ENCODE measurements around the gene E2F7.
"Not testable (repeated sequence)": the region's sequence is repeated elsewhere in the genome, so short reads cannot be mapped to it uniquely, and the experiment has no call there.

E2F7 gene, protein sequence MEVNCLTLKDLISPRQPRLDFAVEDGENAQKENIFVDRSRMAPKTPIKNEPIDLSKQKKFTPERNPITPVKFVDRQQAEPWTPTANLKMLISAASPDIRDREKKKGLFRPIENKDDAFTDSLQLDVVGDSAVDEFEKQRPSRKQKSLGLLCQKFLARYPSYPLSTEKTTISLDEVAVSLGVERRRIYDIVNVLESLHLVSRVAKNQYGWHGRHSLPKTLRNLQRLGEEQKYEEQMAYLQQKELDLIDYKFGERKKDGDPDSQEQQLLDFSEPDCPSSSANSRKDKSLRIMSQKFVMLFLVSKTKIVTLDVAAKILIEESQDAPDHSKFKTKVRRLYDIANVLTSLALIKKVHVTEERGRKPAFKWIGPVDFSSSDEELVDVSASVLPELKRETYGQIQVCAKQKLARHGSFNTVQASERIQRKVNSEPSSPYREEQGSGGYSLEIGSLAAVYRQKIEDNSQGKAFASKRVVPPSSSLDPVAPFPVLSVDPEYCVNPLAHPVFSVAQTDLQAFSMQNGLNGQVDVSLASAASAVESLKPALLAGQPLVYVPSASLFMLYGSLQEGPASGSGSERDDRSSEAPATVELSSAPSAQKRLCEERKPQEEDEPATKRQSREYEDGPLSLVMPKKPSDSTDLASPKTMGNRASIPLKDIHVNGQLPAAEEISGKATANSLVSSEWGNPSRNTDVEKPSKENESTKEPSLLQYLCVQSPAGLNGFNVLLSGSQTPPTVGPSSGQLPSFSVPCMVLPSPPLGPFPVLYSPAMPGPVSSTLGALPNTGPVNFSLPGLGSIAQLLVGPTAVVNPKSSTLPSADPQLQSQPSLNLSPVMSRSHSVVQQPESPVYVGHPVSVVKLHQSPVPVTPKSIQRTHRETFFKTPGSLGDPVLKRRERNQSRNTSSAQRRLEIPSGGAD

DNA sequence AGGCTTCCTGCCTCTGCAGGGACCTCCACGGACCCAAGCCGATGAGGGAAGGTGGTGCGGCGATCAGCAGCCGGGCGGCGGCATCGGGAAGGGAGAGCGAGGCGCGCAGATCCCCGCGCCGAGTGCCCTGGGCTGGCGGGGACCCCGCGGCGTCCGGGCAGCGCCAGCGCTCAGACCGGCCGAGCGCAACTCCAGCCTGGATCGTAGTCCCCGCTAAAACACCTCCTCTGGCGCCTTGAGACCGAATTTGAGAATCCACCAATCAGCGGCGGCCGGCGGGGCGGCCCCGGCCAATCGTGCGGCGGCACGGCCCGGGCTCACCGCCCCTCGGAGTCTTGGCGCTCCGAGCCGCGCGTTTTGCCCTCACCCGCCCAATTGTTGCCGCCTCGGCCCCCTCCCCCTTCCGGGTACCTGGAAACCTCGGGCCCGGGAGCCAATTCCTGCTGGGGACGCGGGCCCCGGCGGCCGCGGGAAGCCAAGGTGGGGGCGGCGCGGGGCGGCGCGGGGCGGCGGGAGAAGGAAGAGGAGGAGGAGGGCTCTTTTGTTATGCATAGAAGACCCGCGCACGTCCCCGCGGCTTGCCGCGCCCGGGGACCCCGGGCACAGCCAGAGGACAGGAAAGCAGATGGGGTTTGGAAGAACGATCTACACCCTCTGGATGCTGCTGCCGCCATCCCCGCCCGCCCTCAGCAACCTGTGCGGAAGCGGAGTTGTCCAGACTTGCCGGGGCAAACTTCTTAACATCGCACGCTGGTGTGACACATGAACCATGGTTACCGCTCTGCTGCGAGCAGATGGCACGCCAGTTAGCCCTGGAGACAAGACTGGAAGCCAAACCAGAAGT lies at the start of gene E2F7:
Gene E2F7, minus strand, starts transcription at position 209 of the 844 bp plus-strand sequence. CDS start 934 bp downstream, outside the sequence.
- DNase-seq (ENCODE audit: low read depth) = peak; percentile 69

DNA sequence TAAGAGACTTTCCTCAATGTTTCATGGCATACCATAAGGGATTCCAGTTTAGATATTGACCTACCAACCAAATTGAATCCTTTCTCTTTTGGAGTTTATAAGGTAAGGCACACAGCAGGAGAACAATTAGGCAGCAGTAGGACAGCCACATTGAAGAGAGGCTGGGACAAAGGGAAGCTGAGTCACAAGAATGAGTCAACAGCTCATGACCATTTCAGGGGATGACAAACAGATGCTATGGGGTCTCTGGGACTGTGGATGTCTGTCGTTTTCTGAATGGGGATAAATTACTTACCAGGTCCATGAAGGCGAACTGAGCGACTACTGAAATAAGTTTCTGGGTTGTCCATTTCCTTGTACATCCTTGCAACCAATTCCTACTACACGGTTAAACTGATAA lies 48.6 kb upstream of the E2F7 start:
- DNase-seq (ENCODE audit: low read depth) = no peak

DNA sequence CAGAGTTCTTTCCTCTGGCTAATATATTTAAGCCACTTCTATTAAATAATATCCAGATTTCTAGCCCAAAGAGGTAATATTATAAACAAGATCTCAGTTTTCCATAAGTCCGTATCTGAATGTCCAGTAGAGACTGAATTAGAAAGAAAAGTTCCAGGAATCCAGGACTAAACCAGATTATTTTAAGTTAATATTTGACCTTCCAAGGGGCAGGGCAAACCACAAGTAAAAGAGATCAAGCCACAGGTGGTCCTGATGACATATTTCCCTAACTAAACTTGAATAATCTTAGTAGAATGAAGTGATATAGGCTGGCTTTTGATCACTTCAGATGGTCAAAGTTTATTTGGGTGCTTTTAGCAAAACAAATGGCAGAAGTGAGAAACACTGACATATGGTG lies 43.3 kb upstream of the E2F7 start:
- no peak for DNase-seq (ENCODE audit: low read depth)

DNA sequence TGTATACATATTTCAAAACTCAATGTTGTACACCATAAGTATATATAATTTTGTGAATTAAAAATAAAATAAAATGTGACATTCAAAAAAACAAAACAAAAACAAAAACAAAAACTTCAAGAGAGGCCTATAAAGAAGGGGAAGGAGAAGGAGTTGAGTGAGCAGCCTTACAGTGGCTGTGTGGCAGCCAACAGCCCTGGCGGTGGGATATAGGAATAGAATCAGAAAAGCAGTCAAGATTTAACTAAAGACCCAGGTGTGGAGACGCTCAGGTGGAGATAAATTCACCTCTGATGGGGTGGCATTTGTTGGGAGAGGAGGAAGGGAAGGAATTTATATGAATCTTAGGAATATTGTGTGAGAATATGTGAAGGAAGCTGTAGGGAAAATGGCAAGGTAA lies 41.8 kb upstream of the E2F7 start:
- no peak for DNase-seq (ENCODE audit: low read depth)

DNA sequence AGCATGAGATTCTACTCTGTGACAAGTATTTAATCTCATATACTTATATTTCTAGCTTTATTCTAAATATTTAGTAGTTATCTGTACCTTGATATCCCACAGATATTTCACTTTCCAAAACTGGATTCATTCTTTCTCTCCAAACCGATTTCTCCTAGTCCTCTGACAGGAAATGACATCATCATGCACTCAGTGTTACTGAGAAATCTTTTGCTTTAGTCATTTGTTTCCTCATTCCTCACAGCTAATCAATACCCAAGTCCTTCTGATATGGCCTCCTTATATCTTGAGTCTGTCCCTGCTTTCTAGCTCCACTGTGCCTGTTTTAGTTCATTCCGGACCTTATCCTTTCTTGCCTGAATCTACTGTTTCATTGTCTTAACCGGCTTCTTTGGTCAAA lies 39.4 kb upstream of the E2F7 start:
- DNase-seq (ENCODE audit: low read depth) = no peak

DNA sequence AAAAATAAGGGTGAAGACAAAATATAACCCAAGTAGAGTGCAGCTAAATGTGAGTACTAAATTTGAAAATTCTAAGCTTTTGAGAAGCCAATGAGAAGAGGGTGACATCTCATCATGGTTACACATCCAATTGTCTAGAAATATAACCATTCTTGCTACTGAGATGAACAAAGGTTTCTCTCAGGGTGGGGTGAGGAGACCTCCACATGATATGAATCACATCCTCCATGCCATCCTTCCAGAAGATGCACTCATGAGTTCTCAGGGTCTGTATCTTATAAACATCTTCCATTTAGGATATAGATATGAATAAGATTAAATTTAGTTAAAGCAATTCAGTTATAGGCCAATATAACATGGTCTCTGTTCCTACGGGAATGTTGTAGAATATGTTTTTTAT lies 38.9 kb upstream of the E2F7 start:
- DNase-seq (ENCODE audit: low read depth) = no peak

DNA sequence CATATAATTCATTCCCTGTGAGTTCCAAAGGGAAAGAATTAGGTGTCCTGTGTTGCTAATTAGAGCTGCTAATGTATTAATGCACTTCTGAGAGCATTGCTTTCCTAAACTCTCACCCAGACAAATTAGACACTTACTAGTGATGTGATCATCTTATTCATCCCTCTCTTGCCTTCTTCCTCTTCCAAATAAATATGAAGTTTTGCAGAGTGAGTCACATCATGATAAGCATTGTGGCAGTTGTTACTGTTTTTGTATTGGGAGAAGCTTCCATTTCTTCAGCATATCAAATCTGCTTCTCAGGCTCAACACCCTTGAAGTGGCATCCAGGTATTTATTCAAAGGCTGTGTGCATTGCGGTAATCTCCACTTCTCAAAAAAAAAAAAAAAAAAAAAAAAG lies 37.3 kb upstream of the E2F7 start:
- DNase-seq (ENCODE audit: low read depth) = no peak

DNA sequence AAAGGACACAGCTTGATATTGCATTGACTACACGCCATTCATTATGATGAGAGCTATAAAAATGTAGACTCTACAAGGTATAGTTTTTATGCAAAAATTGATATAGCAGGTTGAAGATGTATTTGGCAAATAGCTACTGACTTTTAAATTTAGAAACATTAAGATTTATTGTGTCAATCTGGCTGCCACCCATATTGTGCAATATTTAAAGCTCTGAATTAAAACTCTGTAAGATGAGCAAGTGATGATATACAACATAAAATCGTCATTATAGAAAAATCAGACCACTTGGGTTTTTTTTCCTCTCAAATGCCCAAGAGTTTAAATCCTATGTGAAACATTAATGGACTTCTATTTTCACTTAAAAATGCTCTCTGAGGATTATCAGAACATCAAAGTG lies 36.8 kb upstream of the E2F7 start:
- no peak for DNase-seq (ENCODE audit: low read depth)

DNA sequence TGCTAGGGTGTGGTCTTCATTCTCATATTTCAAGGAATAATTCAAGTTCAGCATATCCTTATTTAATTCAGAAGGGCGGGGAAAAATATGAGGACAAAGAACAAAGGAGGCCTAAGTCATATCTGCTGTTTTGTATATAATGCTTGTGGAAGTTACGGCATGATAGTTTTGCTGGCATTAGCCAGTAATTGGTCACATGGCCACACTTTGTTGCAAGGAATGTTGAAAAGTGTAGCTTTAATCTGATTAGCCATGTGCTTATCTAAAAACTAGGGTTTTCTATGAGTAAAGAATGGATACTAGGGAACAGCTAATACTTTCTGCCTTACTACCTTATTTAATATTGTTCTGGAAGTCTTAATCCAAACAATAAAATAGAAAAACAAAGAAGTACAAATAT lies 34.4 kb upstream of the E2F7 start:
- no peak for DNase-seq (ENCODE audit: low read depth)

DNA sequence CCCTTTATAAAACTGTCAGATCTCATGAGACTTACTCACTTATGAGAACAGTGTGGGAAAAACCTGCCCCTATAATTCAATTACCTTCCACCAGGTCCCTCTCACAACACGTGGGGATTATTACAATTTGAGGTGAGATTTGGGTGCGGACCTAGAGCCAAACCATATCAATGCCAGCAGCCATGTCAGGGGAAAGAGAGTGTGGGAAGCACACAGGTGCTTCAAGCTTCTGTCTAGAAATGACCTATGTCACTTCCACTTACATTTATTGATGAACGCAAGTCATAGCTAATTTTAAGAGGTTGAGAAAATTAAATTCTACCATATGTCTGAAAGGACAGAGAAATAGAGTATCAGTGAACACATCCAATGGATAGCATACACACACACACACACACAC lies 32.5 kb upstream of the E2F7 start:
- no peak for DNase-seq (ENCODE audit: low read depth)

DNA sequence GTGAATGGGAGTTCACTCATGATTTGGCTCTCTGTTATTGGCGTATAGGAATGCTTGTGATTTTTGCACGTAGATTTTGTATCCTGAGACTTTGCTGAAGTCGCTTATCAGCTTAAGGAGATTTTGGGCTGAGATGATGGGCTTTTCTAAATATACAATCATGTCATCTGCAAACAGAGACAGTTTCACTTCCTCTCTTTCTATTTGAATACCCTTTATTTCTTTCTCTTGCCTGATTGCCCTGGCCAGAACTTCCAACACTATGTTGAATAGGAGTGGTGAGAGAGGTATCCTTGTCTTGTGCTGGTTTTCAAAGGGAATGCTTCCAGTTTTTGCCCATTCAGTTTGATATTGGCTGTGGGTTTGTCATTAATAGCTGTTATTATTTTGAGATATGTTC lies 26.9 kb upstream of the E2F7 start:
- not testable (repeated sequence) for DNase-seq (ENCODE audit: low read depth)

DNA sequence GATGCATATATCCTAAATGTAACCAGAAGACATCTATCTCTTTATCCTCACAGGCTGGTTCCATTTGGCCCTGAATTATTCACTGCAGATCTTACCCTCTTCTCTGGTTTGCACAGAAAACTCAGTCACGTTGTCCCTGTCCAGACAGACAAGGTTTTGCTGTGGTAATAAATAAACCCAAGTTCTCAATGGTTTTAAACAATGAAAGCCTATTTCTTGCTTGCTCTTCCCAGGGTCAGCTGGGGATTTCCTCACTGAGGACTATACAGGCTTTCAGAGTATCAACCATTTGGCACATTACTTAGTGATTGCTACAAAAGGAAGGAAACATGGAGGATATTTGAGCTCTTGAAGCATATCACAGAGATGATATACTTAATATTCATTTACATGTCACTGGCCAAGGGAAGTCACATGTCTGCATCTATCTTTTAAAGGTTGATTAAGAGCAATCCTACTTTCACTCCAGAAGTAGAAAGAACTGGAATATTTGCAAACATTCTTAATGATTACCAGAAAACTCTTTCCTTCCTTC lies 24.4 kb upstream of the E2F7 start:
- DNase-seq (ENCODE audit: low read depth) = no peak

DNA sequence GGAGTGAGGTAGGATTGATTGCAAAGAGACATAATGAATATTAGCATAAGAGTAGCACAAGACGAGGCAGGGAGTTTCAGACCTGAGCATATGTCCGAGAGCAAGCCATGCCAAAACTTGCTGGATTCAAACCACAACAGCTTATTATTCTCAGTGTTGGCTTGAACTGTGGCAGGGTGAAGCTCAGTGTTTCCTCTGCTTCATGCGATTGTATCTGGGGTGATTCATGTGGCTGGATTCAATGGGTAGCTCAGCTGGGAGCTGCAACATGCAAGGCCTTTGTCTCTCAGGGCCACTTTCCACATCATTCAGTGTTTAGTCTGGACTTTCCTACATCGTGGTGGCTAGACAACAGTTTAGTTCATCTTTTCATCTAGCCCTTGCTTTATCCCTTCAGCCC lies 22.1 kb upstream of the E2F7 start:
- DNase-seq (ENCODE audit: low read depth) = no peak

DNA sequence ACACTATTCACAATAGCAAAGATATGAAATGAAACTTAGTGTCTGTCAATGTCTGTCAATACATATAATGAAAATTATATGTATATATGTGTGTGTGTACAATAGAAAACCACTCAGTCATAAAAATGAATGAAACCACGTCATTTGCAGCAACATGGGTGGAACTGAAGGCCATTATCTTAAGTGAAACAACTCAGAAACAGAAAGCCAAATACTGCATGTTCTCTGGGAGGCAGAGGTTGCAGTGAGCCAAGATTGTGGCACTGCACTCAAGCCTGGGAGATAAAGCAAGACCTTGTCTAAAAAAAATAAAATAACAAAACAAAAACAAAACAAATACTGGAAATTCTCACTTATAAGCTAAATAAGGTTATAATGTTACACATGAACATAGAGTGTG lies 16.7 kb upstream of the E2F7 start:
- no peak for DNase-seq (ENCODE audit: low read depth)

DNA sequence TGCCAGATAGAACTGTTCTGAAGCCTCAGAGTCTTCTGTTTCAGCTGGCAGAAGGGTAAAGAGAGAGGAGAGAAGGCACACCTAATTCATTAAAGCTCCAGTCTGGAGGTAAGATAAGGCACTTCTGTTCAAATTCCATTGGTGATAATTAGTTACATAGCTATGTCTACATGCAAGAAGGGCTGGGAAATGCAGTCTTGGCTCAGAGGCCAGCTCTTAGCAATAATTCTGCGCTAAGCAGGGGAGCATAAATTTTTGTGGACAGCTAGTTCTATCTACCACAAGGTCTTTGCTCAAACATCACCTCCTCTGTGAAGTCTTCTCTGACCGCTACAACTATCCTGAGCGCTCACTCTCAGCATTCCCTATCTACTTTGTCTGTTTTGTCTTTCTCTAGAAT lies 14.3 kb upstream of the E2F7 start:
- DNase-seq (ENCODE audit: low read depth) = no peak

DNA sequence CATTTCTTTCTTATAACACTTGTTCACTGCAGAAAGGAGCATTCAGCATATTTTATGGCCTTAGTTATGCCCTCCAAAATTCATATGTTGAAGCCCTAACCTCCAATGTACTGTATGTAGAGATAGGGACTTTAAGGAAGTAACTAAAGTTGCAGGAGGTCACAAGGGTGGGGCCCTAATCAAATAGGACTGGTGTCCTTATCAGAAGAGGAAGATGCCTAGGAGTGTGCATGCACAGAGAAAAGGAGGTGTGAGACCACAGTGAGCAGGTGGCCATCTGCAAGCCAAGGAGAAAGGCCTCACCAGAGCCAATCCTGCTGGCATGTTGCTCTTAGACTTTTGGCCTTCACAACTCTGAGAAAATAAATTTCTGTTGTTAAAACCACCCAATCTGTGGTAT lies 12.9 kb upstream of the E2F7 start:
- no peak for DNase-seq (ENCODE audit: low read depth)

DNA sequence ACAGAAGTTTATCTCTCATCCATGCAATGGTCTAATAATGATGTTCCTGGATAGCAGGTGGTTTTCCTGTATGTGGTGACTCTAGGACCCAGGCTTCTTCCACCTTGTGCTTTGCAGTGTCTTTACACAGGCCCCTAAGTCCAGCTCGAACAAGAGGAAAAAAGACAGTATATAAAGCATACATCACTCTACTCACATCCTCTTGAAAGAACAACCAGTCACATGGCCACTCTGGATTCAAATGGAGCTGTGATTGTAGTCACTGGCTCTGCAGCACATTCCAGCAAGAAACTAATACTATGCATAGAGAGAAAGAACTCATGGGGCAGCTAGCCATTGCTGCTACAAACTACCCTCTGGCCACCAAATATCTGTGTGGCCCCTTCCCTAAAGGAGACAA lies 11.5 kb upstream of the E2F7 start:
- no peak for DNase-seq (ENCODE audit: low read depth)

DNA sequence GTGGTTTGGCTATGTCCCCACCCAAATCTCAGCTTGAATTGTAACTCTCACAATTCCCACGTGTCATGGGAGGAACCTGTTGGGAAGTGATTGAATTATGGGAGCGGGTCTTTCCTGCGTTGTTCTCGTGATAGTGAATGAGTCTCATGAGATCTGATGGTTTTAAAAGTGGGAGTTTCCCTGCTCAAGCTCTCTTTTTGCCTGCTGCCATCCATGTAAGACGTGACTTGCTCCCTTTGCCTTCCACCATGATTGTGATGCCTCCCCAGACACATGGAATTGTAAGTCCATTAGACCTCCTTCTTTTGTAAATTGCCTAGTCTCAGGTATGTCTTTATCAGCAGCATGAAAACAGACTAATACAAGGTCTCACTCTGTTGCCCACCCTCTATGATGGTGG lies 8.5 kb upstream of the E2F7 start:
- DNase-seq (ENCODE audit: low read depth) = not testable (repeated sequence)

DNA sequence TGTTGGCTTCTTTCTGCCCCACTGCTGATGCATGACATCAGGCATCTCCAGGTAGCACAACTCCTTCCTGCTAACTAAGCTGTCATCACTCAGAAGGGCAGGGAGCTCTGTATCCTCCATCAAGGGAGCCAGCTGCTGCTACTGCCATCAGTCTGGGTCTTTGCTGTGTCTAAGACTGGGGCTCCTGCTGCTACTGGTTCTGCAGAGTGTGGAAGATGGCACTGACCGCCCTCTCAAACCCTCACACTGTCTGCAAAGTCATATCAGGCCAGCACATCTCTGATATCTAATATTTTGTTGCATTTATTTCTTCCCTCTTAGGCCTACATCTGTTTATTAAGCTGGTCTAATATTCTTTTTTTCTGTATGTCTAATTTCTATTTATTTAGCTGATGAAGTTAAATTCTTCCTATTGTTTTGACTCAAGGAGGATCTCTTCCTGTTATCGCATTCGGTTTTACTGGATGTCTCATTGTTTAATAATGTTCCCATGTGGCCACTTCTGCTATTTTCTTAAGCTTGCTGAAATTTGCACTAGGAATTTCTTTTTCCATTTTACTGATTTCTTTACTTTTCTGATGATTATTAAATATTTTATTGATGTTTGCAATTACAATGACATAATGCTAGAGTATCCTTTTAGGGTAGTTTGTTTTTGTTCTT lies 7.6 kb upstream of the E2F7 start:
- DNase-seq (ENCODE audit: low read depth) = no peak

DNA sequence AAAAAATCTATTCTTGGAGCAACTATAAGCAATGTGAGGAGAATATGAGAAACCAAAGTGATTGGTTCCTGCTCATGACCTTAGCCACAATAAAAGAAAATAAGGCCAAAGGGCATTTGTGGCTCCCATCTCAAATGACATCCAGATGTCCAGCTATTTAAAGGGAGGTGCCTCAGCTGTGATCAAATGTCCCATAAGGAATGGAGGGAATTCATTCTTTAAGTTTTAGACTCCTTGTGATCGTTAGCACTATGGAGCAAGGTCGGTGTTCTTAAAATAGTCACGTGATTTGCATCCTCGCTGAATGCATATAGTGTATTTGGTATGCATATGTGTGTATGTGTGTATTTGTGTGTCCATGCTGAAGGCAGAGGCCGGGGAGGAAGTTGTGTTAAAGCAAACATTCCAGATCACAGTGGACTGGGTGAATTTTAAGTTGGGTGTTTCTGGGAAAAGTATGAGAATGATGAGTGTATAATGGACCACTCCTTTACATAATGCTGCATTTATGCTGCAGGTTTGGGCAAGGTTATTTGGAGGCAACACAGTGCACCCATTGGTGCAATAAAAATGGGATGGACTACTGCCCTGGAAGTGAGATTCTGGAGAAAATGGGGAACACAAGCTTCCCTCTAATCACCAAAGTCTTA lies 5.6 kb upstream of the E2F7 start:
- no peak for DNase-seq (ENCODE audit: low read depth)

DNA sequence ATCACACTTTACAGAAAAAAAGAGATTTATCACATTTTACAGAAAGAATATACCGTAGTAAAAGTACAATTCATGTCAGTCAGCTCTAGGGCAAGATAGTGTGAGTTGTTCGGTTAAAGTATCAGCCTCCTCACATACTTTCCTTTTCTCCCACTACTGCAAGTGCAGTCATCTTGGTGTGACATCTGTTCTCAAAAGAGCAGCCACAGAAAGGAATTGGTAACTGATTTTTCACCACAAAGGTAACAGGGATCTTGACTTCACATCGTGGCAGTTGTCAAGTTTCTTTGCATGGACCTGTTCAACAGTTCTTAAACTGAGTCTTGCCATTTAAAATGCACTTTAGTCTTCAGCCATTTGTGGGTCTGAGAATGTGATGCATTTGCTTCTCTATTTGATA lies 5.0 kb upstream of the E2F7 start:
- no peak for DNase-seq (ENCODE audit: low read depth)

Data from stimulated activated CD8-positive, alpha-beta memory T cell treated with anti-CD3 and anti-CD28 coated beads, Interleukin-7, amount 100 ng/mL, for 24 hours (primary cell).